NCI-H774 (cell line): ENCODE results near the gene SPATA24.
"Not testable (repeated sequence)": the region's sequence is repeated elsewhere in the genome, so short reads cannot be mapped to it uniquely, and the experiment has no call there.

ENCODE experiments used
- DNase-seq: peaks from one replicate; lab custom pipeline; 2025; lab: John Stamatoyannopoulos, UW

Gene SPATA24, protein sequence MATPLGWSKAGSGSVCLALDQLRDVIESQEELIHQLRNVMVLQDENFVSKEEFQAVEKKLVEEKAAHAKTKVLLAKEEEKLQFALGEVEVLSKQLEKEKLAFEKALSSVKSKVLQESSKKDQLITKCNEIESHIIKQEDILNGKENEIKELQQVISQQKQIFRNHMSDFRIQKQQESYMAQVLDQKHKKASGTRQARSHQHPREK

DNA sequence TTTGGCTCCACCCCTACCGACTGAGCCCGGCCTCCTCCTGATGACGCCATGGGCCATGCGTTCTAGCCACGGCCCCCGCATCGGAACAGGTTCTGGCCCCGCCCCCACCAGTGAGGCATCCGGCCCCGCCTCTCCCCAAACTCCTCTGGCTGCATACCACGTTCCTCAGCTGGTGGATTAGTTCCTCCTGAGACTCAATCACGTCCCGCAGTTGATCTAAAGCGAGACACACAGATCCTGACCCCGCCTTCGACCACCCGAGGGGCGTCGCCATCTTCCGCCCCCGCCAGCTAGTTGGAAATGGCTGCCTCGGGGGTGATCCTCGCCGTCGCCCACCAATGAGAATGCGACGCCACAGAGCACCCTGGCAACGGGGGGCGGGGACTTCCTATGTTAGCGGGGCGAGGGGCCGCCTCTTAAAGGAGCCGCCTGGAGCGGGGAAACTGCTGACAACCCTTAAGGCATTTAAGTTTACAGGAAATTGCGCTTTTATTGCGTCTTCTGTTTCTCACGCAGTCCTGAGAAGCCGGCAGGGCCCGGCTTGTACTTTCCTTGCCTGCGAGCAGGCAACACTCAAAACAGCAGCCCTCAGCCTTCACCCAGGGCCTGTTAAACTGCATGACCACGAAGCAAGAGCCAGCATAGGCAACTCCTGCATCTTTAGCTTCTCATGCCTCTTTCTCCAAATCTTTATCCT is at the start of gene SPATA24:
SPATA24 (minus strand) TSS at position 303 of the 697 bp plus-strand sequence; CDS start at position 274, 29 bp downstream.
- DNase-seq, result peak; percentile 95

DNA sequence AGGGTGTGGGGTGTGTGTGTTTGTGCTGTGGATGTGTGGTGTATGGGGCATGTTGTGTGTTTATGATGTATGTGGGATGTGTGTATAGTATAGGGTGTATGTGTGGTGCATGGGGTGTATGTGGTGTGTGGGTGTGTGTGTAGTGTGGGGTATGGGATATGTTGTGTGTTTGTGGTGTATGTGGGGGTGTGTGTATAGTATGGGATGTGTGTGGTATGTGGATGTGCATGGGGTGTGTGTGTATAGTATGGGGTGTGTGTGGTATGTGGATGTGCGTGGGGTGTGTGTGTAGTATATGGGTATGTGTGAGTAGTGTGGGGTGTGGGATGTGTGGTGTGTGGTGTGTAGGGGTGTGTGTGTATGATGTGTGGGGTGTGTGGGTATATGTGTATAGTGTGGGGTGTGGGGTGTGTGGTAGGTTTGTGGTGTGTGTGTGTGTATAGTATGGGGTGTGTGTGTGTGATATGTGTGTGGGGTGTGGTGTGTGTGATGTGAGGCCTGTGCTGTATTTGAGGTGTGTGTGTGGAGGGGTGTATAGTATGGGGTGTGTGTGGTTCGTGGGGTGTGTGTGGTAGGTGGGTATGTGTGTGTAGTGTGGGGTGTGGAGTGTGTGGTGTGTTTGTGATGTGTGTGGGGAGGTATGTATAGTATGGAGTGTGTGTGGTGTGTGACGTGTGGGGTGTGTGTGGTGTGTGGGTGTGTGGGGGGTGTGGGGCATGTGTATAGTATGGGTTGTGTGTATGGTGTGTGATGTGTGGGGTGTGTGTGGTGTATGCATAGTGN is 48.2 kb upstream of the SPATA24 start:
- no peak for DNase-seq

DNA sequence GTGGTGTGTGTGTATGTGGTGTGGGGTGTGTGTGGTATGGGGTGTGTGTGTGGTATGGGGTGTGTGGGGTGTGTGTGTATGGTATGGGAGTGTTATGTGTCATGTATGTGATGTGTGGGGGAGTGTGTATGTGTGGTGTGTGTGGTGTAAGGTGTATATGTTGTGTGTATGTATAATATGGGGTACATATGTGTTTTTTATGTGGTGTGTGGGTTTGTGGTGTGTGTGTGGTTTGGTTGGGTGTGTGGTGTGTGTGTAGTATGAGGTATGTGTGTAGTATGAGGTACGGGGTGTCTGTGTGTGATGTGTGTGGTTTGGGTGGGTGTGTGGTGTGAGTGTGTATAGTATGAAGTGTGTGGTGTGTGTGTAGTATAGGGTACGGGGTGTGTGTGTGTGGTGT is 47.3 kb upstream of the SPATA24 start:
- DNase-seq, result no peak

DNA sequence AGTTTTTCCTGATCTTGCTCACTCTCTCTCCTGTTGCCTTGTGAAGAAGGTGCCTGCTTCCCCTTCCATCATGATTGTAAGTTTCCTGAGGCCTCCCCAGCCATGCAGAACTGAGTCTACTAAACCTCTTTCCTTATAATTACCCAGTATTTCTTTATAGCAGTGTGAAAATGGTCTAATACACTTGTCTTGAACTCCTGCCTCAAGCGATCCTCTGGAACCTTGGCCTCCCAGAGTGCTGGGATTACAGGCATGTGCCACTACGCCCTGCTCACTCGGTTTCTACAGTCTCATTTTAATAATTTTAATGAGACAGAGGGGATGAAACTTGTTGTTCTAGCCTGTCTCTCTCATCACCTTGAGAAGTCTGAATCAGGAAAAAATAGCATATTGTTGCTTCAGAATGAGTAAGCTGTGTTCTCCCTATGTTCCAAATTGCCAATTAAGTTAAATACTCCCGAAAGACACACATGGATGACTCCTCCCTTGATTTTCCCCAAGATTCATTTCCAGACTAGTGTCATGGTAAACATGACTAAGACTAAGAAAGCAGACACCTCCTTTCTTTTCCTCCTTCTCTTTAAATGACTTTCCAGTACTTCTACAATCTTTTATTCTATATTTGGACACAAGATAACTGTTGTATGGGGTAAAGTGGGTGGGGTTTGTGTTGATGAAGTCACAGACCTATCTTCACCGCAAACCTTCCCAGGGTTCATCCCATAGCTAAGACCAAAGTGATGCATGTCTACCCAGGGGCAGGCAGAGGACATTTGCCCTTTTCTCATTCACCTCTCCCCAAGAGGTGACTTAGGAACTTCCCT is 43.3 kb upstream of the SPATA24 start:
- DNase-seq, result no peak

DNA sequence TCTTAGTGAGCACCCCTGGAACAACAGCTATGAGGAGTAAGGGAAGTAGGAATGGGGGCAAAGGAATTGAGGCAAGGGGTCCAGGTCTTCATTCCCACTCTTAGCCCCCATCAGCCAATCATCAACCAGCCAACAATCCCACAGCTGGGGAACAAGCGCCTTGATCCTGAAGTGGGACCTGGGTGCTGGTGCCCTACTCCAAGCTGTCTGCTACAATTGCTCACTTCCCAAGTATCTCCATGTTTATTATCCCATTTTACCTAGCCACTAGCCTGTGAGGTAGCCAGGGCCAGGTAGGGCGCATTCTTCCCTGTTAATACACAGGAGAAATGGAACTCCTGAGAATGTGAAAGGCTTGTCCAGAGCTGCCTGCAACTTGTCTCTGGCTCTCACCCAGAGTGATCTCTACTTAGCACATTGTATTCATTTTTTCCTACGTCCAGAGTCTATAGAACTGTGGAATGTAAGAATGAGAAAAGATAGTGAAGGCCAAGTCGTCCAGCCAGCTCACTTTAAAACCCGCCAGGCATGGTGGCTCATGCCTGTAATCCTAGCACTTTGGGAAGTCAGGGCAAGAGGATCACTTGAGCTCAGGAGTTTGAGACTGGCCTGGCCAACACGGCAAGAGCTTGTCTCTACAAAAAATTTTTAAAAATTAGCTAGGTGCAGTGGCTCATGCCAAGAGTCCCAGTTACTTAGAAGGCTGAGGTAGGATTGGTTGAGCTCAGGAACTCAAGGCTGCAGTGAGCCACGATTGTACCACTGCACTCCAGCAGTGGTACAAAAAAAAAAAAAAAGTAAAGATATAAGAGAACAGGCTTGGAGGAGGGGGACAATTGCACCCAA is 41.7 kb upstream of the SPATA24 start:
- DNase-seq, result no peak

DNA sequence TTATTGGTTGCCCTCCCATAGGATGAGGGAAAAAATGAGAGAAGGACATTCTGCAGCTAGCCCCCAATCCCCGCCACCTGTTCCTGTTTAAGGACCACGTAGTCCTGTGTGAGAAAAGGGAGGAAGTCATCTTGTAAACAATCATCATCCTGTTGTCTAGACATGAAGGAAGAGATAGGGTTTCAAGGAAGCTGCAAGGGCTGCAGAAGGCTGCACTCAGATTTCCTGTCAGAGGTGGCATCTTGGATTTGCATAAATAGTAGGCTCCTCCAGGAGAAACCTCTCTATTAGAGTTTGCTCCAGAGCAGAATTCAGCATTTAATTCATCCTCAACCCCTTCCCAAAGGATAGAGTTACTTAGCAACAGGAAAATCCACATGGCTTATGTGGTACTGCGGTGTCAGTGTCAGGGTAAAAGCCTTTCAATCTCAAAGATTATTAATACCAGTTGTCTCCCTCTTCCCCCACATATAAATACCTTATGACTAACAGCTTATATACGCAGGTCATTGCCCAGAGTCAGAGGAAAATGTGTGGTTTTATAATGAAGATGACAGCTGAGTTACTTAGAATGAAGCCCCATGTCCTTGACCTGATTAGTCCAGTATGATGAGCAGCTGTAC is 40.1 kb upstream of the SPATA24 start:
- DNase-seq, result no peak

DNA sequence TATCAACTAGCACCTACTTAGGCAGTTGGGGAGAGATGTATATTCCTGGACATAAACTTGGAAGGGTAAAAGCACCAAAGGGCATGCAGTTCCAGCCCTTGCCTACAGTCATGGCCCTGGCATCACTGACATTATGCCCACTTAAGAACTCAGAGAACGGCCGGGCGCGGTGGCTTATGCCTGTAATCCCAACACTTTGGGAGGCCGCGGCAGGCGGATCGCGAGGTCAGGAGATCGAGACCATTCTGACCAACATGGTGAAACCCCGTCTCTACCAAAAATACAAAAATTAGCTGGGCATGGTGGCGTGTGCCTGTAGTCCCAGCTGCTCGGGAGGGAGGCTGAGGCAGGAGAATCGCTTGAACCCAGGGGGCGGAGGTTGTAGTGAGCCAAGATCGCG is 36.5 kb upstream of the SPATA24 start:
- DNase-seq, result not testable (repeated sequence)

DNA sequence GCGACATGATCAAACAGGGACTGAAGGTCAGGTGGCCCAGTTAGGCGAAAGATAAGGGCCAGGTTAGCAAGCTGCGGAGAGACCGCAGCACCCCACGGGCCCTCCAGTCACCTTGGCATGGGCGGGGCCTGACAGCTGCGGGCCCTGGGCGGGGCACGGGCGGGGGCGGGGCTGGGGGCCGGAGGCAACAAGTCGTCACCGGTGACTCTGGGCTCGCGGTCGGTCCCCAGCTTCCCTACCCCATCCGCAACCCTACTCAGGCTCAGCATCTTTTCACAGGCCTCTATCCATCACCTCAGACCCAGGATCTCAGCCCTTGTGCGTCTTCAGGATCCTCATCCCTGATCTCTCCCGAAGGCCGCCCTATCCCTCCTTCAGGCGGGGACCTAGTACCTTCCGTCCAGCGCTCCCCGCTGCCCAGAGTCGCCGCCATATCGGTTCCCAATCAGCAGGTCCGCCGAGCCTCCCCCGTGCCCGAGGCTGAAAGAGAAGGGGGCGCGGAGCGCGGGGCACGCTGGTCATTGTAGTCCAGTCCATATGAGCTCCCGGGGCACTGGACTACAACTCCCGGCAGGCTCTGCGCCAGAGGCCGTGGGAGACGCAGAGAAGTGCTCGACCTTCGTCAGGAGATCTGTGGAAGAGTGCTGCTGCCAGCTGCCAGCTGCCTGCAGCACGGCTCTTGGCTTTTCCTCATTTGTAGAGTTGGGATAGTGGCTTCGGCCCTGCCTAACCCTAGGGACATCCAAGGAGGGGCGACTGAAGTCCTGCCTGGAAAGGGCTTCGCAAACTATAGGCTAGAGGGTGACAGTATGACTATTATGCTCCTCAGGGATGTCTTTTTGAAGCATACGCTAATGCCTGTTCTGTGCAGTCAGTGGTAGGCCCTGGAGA is 35.4 kb upstream of the SPATA24 start, which contains the start of gene DNAJC18:
DNAJC18 (minus strand) TSS at position 513 of the 891 bp plus-strand sequence; CDS start at position 433, 80 bp downstream.
- peak; percentile 86 for DNase-seq

DNA sequence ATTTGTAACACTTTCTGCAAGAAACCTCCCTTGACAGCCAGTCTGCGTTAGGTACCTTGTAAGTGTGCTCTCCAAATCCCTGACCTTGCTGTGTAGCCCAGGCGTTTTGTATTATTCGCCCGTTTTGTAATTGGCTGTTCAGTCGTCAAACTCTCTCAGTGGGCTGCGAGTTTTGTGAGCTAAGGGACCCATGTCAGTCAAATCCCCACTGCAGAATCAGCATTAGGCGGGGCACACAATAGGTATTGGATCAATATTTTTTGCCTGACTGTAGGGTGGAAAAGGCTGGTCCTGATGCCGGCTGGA is 34.8 kb upstream of the SPATA24 start:
- no peak for DNase-seq

DNA sequence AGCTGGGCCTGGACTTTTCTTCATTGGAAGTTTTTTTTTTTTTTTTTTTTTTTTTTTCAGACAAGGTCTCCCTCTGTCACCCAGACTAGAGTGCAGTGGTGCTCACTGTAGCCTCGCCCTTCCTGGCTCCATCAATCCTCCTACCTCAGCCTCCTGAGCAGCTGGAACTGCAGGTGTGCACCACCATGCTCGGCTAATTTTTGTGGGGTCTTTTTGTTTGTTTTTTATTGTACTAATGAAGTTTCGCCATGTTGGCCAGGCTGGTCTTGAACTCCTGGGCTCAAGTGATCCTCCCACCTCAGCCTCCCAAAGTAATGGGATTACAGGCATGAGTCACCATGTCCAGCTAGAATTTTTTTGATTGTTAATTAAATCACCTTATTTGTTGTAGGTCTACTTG is 31.8 kb upstream of the SPATA24 start:
- DNase-seq, result no peak

DNA sequence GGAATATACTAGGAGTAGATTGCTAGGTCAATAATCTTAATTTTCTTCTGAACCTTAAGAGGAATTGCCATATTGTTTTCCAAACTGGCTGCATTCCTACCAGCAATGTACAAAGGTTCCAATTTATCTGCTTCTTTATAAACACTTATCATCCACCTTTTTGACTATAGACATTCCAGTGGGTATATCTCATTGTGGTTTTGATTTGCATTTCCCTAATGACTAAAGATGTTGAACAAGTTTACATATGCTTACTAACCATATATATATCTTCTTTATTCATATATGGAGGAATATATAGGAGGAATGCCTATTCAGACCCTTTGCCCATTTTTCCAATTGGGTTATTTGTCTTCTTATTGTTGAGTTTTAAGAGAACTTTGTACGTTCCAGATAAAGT is 27.8 kb upstream of the SPATA24 start:
- no peak for DNase-seq

DNA sequence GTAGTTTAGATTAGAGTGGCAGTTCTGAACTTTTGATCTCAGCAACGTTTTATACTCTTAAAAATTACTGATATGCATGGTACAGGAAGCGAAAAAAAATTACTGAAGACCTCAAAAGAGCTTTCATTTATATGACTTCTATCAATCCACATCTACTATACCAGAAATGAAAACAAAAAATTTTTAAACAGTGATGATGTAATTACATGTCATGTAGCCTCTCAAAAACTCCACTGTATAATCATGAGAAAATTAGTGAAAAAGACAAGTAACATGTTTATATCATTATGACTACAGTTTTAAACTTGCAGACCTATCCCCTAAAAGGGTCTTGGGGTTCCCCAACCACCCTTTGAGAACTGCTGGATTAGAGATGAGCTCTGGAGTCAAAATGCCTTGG is 26.1 kb upstream of the SPATA24 start:
- no peak for DNase-seq

DNA sequence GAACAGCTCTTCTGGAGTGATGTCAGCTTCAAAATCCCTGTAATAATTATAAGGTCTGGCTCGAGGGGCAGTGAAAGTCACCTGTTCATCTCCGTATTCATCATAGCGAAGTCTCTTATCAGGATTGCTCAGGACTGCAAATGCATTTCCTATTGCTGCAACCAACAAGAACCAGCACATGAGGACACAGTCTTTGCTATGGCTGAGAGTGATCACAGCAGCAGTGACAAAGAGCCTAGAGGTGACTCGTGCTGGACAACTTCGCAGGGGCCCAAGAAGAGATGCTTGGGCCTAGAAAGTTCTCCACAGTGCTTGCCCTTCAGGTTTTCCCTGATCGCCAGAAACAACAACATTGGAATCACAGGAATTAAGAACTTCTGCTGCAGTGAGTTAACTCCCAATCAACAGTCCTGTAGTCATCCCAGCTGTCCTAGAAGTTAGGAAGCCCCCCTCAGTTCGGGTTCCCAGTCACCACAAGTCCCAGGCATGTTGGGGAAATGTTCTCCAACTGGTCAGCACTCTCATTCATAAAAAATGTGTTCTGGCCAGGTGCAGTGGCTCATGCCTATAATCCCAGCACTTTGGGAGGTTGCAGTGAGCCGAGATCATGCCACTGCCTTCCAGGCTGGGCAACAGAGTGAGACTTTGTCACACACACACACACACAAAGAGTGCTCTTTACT is 22.5 kb upstream of the SPATA24 start:
- no peak for DNase-seq

DNA sequence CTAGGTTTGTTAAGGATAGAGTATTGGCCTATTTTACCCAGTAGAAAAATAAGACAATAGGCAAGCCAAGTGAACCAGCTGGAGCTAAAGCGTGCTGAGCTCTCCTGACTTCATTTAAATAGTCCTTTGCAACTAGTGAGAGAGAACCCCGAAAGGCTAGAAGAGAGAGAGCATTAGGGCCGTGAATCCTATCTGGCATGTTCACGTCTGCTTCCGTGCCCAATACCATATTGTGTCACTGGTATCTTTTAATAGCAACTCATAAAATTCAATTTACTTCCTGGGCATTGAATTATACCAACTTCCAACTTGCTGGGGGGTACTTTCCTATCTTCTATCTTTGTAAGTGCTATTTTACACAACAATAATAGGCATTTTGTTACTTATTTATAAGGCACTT is 21.6 kb upstream of the SPATA24 start:
- no peak for DNase-seq

DNA sequence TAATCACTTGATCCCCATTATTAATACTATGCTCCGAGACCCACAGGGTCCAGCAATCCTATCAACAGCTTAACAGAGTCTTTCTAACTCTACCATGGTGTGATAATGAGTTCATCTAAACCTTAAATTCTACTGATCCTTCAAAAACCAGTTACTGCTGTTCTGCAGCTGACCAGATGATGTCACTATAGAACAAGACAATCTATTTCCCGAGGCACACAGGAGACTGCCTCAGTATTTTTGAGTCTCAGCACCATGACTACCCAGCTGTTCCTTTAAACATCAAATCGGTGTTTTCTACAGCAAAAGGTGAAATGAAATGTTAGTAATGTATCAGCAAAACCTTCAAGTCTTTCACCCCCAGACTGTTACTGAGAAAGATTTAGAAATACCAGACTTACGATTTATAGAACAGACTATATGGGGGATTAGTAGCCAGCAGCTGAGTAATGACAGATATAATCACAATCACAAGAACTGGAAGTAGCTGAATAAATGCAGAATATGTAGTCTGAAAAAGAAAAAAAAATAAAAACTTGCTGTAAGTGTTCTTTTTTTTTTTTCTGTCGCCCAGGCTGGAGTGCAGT is 18.5 kb upstream of the SPATA24 start:
- peak; percentile 43 for DNase-seq

DNA sequence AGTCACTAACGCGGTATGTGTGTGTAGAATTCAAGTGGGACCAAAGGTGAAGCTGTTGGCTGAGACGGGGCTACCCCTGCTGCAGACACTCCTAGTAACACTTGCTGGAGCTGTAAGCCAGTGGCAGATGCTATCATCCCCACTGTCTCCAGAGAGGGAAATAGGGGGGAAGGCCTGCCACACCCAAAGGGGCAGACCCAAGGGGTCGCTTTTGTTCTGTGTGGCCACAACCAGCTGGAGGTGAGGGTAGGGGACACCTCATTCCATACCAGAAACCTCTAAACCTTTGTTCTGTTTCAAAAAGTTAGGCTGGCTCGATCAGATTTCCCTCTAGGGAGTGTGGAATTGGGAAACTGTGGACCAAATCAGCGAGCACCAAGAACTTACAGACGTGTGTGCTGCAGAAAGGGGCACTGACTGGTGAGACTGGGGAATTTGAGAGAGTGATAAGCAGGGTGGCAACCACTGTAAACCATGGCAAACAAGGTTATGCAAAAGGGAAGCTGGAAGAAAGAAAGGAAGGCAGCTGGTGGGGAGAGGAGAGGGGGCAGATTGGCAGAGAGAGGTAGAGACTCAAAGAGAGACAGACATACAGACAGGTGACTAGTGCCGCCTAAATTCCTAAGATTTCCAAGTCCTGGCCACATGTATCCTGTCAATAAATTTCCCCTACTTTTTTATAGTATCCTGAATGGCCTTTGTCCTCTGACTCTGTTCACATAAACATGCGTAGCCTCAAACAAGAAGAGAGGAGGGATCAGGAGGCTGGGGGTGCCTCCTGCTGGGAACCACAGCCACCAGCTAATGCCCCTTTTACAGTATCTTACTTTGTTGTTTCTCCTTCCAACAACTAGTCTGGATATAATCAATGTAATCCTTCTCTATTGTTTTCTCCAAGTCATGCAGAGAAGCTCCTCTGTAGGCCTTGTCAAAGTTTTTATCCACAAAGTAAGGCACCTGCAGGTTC is 15.6 kb upstream of the SPATA24 start:
- DNase-seq, result no peak

DNA sequence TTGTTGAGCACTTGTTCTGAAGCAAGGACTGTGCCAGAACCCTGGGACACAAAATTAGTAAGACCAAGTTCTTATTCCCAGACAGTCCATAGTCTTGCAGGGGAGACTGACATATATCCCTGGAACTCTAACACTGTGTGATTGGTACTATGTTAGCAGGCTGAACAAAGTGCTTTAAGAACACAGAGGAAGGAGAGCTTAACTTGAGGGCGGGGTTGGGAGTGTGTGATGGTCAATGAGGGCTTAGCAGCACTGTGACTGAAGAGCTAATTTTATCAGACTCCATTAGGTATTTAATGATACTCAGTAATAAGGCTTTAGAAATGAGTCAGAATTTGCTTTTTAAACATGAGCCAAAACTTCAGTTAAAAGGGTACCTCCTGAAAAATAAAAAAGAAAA is 14.9 kb upstream of the SPATA24 start:
- DNase-seq, result no peak

DNA sequence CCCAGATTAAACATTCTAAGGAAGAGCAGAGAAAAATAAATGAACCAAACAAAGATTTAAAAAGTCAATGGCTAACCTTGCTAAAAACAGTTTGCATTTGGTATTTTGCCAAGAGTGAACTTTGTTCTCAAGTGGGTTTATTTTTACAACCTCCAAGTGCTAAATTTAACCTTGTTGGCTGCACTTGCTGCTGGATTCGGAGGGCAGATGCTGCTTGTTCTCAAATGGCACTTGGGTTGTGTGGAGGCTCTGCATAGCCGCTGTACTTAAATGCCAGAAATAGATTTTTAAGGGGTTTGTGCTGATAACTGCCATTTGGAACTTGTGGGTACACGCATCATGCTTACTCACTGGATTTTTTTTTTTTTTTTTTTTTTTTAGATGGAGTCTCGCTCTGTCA is 13.3 kb upstream of the SPATA24 start:
- DNase-seq, result no peak
